Stimulated activated CD8-positive, alpha-beta memory T cell treated with anti-CD3 and anti-CD28 coated beads, Interleukin-15, amount 100 ng/mL, for 48 hours (primary cell): ENCODE data around the gene CATSPER3.
A peak's percentile ranks its signal among the peaks of the same experiment; 100 is the strongest.

ENCODE experiments used
- DNase-seq, 2 donors: peaks; one replicate each; pipeline ENCODE4 v3.0.0-alpha.2; 2020; ENCODE audit warnings: low read depth in 2 of 2

CATSPER3 gene

DNA sequence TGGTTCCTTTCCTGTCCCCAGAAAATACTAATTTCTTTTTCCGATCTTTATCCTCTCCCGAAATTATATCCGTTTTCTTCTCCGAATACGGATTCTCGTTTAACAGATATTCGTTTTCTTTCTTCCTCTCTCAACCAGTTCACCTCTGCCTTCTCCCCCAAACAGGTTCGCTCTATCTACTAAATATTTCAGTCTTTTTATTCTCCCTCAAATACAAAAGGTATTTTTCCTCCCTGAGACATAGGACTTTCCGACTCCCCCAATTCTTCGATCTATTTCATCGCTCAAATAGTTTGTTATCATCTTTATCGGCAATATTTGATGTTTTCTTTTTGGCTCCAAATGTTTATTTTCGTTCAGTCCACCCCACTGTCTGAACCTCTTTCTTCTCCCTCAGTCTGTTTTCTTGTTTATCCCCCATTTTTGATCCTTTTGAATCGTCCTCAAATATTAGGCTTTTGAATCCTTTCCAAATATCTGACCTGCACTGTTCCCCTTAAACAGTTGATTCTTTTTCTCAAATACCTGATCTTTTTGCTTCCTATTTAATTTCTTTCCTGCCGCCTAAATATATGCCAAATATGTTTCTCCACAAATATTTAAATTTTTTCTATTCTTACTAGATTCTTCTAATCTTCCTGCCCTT, 61.9 kb downstream of the CATSPER3 start:
- DNase-seq, result no peak

DNA sequence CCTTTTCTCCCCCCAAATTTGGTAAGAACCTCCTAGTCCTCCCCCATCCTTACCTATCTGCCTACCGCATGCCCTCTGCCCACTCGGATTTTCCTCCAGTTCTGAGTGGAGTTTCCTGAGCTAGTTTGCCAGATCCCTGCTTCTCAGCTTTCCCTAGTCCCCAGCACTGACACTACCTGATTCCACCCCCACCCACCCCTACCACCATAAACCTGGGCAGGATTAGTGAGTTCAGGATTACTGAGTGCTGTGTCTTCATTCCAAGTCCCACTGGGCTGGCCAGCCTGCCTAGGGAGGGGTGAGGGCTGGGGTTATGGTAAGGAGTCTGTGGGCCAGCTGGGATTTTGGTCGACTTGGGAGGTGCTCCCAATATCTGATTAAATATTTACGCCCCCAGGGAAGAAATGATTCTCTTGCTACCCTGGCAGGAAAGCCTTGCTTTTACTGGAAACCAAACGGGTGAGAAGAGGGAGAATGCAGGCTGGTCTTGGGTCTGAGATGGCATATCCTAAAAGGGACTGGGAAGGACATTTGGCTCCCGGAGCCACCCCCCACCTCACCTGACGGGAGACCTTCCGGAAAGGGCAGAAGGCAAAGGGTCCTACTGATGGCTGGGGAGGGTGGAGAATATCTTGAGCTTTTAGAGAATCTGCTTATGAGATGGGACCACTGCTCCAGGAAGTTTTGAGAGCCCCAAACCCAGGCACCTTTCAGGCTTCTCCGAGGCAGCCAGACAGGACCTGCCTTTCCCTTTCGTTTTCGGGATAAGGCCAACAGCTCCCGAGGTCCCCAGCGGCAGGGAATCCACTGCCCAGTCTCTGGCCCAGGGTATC, 62.6 kb downstream of the CATSPER3 start:
- DNase-seq, result no peak

DNA sequence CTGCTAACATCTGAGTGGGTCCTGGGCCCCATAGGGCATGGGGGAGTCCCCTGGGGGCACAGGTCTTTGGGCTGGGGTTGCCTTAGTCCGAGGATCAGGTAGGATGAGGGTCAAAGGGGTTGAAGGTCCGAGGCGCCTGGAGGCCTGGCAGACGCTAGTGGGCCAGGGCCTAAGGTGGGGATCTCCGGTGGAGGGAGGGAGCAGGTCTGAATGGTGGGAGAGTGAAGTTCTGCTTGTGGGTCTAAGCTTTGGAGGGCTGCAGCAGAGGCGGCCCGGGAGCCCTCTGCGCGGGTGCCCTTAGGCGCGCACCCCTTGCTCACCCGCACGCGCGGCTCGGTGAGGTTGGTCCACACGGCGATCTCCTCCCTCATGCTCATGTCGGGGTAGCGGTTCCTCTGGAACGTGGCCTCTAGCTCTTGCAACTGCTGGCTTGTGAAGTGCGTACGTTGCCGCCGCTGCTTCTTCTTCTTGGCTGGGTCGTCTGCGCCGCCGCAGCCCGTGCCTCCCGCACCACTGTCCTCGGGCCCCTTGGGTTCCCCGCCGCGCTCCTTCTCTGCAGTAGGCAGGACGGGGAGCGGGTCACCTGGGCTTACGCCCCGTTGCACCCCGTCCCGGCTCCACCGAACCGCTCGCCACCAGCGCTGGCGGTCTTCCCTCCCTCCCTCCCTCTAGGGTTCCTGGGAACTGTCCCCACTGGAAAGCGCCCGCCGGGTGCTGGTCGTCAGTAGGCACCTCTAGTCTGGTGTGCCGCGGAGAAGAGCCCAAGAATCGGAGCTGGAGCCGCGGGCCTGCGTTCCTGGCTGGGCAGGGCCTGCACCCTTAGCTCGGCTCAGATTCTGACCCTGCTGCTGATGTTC, 63.5 kb downstream of the CATSPER3 start:
- no peak for DNase-seq

DNA sequence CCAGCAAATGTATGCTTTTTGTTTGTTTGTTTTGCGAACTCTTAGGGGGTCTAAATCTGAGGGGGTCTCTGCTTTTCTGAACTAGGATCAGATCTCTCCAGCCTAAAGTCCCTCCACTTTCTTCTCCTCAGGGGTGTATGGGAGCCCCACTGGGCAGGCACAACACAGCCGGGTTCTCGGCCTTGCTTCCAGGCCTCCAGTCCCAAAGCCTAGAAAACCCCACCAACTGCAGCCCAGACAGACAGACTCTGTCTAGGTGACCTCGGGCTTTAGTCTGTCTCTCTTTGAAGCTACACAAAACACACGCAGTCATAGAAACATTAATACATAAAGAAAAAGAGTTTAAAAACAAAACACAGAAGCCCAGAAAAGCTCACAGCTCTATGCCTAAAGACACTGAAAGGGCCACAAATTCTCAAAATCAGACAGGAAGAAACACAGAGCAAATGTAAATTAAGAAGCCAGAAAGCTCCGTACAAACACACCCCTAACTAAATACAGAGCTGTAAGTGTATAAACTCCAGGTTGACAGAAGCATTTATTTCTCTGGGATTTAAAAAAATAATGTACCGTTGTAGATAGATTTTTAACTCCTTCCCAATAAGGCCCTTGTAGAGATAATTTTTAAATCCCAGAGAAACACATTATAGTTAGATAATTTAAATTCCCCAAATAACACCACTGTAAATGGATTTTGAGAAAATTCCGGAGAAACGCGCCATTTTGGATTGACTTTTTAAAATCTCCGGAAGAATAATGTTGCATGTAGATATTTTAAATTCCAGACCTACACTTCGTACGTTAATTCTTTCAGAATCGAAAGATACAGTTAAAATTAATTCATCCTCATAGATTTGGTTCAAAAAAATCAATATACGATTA, 64.3 kb downstream of the CATSPER3 start:
- DNase-seq, result no peak

DNA sequence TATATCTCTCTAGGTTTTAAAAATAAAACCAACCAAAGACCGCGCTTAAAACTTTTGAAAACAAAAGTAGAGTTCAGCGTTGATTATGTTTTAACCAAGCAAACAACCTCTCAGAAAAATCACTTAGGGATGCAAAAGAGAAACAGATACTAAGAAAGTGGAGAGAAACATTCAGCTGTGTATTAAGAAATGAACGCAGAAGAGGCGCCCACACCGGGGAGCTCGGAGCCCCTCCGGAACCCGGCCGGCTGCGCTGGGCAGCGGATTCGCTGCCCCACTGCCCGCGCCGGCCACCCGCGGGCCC, 64.9 kb downstream of the CATSPER3 start:
- DNase-seq, result no peak

DNA sequence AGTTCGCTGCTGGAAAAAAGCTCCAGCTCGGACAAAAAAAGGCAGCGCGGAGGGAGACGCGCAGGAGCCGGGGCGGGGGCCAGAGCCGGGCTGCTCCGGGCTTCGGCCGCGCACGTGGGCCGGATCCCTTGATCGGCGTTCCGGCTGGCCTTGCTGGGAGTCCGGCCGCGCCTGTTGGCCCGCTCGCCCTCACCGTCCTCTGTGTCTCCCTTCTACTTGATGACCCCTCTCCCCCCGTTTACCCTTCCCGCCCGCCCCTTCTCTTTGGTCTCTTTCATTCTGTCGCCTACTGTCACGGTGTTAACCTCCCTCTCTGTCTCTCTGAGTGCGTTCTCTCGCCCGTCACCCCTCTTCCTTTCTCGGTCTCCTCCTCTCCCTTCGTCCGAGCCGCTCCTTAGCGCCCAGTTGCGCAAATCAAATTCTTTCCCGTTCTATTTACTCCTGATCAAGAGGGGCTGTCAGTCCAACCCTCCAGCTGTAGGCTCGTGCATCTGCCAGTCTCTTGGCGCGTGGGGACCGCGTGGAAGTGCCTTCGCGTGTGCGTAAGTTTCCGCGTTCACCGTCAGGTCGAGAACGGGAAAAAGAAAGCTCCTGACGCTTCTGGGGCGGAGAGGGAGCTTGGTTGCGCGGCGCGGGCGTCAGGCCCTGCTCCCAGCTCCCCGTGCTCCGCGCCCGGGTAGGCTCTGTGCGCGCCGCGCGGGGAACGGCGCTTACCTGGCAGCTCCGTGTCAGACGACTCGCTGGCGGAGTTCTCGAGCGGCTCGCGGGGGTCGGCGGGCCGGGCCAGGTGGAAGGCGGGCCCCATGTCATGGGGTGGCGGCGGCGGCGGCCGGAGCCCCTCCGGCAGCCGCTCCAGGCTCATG, 65.5 kb downstream of the CATSPER3 start:
- DNase-seq, result no peak

DNA sequence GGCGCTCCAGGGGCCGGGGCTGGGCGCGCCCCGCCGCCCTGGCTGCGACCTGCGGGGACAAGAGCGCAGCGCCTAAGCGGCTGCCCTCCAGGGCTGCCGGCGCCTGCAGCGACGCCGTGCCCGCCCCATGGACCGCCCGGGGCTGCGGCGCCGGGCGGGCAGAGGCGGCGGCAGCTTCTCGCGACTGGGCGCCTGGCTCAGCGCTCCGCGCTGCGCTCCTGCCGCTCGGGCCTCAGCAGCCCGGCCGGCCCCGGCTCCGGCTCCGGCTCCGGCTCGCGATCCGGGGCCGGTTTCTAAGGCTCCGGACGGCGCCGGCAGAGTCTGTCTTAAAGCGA, 66.2 kb downstream of the CATSPER3 start, which contains the start of gene PITX1:
PITX1 (minus strand) TSS at position 328 of the 335 bp plus-strand sequence. CDS start 347 bp downstream, outside the sequence.
- DNase-seq, result no peak

DNA sequence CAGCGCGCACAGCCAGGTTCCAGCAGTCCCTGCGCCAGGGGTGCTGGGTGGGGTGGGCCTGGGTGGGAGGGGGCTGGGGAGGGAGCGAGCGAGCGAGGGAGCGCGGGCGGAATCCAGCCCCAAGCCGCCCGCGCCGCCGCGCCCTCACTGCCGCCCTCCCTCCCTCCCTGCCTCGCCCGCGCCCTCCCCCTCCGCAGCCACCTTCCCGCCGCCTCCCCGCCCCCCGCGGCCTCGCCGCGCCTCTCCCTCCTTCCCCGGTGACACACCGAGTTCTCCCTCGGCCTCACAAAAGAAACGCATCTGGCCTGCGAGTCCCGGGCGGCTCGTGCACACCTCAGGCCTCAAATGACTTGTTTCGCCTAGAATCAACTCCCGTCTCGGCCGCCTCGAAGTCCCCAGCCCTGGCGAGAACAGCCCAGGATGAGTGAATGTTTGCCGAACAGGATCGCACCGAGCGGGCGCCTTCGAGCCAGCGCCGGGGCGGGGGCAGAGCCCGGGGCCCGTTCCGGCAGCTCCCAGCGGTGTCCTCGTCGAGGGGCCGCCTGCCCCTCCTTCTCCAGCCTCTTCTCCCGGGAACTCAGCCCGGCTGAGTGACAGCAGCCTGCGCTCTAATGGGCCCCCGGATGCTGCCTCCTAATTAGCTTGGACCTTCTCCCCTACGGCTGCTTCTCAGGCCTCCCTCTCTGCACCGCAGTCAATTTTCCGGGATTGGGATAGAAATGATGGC, 66.7 kb downstream of the CATSPER3 start:
- DNase-seq, result peak in 1 of 2 donors; percentile 30

DNA sequence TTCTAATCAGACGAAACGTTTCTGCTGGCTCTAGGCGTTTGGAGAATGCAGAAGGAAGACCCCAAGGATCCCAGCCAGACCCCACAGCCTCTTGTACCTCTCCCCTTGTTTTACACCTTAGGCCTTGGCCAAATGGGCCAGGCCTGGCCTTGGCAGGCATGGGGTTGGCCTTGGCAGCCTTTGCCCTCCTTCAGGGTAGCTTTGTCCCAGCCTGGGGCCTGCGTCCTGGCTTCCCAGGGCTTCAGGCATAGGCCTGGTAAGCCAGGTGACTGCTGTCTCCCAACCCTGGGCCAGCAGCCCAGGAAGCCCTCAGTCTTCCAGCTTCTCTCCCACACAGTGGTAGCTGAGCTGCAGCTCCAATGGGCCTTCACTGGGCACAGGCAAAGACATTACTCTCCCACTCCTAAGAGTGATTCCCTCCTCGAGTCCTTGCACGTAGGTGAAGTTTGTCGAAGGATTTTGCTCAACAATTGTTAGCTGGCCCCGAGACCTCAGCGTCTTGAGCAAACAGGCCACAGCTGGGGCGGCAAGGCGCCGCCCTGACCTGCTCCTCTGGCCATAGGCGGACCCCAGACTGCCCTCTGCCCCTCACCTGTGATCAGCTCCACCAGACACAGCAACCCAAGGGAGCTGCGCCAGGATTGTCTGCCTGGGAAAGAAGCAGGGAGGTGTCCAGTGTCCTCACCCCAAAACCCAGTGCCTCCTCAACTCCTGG, 67.4 kb downstream of the CATSPER3 start:
- no peak for DNase-seq

DNA sequence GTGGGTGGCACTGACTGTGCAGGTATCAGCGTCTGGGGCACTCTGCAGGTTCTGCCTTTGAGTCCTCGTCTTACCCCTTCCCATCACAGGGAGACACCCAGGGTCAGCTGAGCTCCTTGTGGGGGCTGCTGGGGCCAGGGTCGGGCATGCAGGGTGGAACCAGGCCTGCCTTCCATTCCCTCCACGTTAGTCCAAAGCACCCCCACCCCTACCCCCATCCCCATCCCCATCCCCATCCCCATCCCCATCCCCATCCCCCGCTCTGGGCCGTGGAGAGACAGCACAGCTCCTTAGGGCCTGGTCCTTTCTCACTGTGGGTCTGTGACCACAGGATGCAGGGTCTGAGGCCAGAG, 67.9 kb downstream of the CATSPER3 start:
- no peak for DNase-seq

DNA sequence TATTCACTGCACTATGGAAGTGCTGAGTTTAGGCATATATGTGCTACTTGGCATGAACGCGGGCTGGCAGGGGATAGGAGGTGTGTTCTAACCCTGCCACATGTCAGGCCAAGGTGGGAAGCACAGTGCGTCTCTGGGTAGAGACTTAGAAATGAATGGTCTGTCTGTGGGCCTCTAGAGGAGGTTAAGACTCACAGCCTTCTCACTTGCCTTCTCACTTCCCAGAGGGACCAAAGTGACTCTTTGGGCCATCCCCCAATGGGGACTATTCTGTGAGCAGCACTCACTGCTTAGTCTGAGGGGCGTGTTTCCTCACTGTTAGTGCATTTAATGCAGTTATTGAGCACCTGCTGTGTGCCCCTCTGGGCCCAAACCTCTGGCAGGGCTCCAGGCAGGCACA, 68.7 kb downstream of the CATSPER3 start:
- DNase-seq, result no peak

DNA sequence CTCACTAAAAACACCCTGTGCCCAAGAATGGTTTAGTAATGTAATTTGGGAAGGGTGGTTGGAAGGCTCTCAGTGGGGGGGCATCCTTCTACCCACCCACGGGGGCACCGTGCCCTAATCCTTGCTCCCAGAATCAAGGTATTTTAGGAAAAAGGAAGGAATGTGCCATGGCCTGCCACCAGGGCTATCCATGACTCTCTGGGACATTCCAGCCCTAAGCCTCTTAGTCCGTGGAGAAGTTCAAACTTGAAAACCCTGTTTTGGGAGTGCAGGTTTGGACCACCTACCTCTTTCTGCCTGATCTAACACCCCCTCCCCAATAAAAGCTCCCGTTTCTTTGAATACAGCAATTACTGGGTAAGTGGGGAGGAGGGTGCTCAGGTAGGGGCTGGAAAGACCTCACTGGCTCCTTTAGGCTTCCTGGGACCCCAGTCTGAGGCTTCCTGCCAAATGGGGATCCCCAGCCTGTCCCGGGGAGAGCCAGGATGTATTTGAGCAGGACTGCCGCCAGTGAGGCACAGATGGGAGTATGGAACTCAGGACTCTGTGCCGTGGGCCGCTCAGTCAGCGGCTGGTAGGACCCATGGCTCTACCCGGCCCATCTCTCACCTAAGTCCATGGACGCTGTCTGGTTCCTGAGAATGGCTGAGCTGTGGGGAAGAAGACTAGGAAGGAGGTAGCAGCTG, 70.0 kb downstream of the CATSPER3 start:
- DNase-seq, result no peak

DNA sequence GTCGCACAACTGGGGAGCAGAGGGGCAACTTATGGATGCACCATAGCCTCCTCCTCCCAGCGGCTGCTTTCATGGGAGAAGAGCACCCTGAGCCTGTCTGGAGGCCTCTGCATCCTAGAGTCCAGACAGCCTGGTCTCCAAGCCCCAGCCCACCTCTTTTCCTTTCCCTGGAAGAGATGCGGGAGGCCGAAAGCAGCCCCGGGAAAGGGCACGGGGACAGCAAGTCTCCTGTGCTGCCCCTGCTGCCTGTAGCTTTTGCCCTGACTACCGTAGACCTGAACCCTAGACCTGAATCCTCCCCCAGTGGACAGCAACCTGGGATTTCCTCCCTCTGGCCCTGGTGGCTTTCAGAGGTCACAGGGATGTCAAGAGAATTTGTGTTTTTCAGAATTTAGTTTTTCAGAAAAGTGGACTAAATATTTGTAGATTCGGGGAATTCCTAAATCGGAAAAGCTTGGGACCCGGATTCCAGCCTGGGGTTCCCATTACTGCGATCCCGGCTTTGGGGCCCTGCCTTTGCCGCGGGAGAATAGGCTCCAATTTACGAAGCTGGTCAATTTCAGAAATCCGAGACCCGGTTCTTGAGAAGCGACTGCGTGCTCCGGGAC, 70.6 kb downstream of the CATSPER3 start:
- no peak for DNase-seq

DNA sequence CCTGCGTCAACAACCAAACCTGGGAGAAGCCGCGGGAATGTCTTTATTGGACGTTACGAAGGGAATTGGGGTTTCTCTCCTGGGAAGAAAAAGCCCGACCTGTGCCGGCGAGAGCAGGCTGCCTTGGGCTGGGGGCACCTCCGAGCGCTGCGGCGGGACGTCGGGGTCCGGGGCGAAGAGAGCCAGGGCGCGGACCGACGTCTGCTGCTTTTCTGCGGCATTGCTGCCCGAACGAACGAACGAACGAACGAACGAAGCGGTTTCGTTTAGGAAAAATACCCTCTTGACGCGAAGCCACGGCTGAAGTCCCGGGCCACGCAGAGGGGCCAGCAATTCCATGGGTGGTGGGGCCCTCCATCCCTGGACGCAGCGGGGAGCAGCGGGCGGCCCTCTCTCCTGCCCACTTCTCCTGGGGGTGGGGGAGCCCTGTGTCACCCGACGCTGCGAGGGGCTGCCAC, 71.1 kb downstream of the CATSPER3 start:
- no peak for DNase-seq

DNA sequence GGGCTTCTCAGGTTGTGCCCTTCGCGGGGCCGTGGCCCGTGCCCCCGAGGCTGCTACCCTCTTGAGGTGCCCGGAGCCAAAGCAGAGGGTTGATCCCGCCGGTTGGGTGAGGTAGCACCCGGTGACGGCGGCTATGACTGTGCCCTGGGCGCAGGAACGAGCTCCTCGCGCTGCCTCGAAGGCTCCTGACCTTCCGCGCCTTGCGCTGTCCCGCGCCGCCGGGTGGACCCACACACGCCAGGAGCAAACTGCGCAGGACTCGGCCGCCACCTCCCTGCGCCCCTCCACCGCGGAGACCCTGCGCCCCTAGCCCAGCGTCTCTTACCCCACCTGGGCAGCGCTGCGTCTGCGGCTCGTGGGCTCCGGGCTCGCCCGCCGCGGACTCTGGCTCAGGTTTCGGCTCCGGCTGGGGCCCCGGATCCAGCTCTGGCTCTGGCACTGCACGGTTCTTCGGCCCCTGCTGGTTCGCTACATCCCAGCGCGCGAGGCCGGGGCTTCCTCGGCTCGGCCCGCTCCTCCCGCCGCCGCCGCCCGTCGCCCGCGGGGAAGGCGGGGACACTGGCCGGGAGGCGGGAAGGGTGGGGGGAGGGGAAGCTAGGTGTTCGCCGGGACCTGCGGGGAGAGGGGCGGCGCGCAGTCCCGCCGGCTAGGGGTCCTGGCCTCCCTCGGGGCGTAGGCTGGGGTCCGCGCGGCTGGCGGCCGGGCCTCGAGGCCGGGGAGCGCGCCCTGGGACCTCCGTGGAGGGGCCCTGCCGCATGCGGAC, 71.7 kb downstream of the CATSPER3 start:
- DNase-seq, result no peak

DNA sequence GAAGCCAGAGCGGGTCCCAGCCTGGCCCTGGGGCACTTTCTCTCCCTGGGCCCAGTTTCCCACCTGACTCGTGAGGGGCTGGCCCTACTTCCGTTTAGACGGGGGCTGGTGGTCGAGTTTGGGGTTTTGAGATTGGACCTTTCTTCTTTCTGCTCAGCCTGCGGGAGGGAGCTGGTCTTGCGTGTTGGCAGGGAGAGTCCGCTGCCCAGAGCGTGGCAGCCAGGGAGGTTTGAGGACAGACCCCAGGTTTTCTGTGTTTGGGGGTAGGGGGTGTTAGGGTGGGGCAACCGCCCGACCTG, 72.3 kb downstream of the CATSPER3 start:
- no peak for DNase-seq

DNA sequence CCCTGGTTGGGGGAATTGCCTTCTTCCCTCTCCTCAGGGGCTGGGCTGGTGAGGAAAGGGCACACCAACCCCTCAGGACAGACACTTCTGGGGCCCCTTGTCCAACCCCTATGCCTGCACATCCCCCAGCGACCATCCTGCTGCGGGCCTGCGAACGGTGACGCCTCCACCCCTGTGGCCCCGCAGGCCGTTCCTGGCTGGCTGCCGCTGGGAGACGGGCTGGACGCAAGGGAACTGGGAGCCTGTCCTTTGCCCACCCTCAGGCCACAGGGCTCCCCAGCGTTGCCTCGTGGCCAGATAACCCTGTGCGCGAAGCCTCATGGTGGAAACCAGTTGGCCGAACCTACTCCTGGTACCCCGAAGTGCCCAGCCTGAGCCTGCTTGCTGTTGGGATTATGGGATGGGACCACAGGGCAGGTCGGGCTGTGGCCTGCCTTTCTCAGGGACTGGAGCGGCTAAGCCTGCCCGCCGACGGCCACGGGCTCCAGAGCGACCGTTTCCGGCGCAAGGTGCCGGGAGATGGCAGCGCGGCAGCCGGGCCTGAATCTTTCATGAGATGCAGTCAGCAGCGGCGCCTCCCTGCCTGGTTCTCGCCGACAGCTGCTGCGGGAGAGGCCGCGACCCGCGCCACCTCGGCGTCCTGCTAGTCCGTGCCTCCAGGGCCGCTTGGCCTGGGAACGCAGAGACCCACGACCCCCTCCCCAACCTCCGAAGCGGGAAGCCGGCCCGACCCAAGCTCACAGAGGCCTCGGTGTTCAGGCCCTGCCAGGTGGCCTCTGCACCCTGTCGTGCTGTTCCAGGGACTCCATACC, 72.8 kb downstream of the CATSPER3 start:
- DNase-seq, result no peak
